CD14-positive monocyte (primary cell): Measurements from ENCODE around the gene MAN1C1. TPM values are rescaled to one million over a fixed set of nuclear protein-coding genes. Genes with fewer than 3 reads are reported as not detected.

Experiments
- DNase-seq, 3 donors: peaks; one replicate each; pipeline ENCODE4 v3.0.0-alpha.2; 2011 to 2022
- H2AFZ ChIP-seq: 2 replicates; pipeline ENCODE4 v1.6.0; 2012; ENCODE audit warnings: mild to moderate bottlenecking, low read depth, low read length, inconsistent platforms; ENCODE audit not compliant: insufficient read depth, poor library complexity, severe bottlenecking
- H3K27ac ChIP-seq, 2 donors: 1 replicate in 1 of 2; 2 replicates in 1 of 2; pipeline ENCODE4 v1.5.1; 2012 to 2013; ENCODE audit warnings: low read length in 2 of 2, control low read depth in 1 of 2, inconsistent platforms in 1 of 2, low read depth in 1 of 2, mild to moderate bottlenecking in 1 of 2
- H3K27me3 ChIP-seq, 2 donors: one replicate each; pipeline versions ENCODE4 v1.6.0 to v1.6.1; 2011 to 2013; ENCODE audit warnings: low read length in 2 of 2; ENCODE audit not compliant: control insufficient read depth in 2 of 2, insufficient read depth in 2 of 2
- H3K36me3 ChIP-seq, 2 donors: replicated peaks in 1 of 2; 1 replicate in 1 of 2; 2 replicates in 1 of 2; pipeline versions ENCODE4 v1.5.1 to v1.6.1; 2012 to 2013; ENCODE audit warnings: low read length in 2 of 2, control low read depth in 1 of 2, inconsistent platforms in 1 of 2, mild to moderate bottlenecking in 1 of 2; ENCODE audit not compliant: insufficient read depth in 2 of 2, control insufficient read depth in 1 of 2
- H3K4me1 ChIP-seq, 2 donors: 1 replicate in 1 of 2; 2 replicates in 1 of 2; pipeline versions ENCODE4 v1.5.1 to v1.6.1; 2012 to 2013; ENCODE audit warnings: low read length in 2 of 2, control low read depth in 1 of 2, inconsistent platforms in 1 of 2, mild to moderate bottlenecking in 1 of 2, moderate library complexity in 1 of 2; ENCODE audit not compliant: insufficient read depth in 2 of 2, control insufficient read depth in 1 of 2
- H3K4me2 ChIP-seq: replicated peaks from 2 replicates; pipeline ENCODE3; 2012; ENCODE audit warnings: low read length, moderate library complexity, mild to moderate bottlenecking; ENCODE audit not compliant: poor library complexity, severe bottlenecking; ENCODE audit errors: extremely low read depth
- H3K4me3 ChIP-seq, 3 experiments: fragments of 200-600 bp in 1 of 3; sonication (generic) in 1 of 3; replicated peaks in 1 of 3; 1 replicate in 2 of 3; 2 replicates in 1 of 3; pipeline ENCODE4 v1.5.1; 2011 to 2013; ENCODE audit warnings: low read length in 3 of 3, mild to moderate bottlenecking in 3 of 3, control low read depth in 2 of 3, low read depth in 2 of 3, inconsistent platforms in 1 of 3, moderate library complexity in 1 of 3
- H3K79me2 ChIP-seq: 2 replicates; pipeline ENCODE4 v1.6.0; 2012; ENCODE audit warnings: mild to moderate bottlenecking, control low read depth, inconsistent platforms, low read length, moderate library complexity; ENCODE audit not compliant: insufficient read depth
- H3K9ac ChIP-seq: 2 replicates; pipeline ENCODE4 v1.6.0; 2017; ENCODE audit warnings: low read length, mild to moderate bottlenecking; ENCODE audit not compliant: insufficient read depth, poor library complexity, severe bottlenecking
- H3K9me3 ChIP-seq, 2 donors: replicated peaks in 1 of 2; 1 replicate in 1 of 2; 2 replicates in 1 of 2; pipeline versions ENCODE4 v1.5.1 to v1.6.1; 2012 to 2013; ENCODE audit warnings: low read length in 2 of 2, control low read depth in 1 of 2; ENCODE audit not compliant: control insufficient read depth in 1 of 2, insufficient read depth in 1 of 2
- H4K20me1 ChIP-seq: 2 replicates; pipeline ENCODE4 v1.6.0; 2012; ENCODE audit warnings: mild to moderate bottlenecking, low read length, control low read depth, moderate library complexity; ENCODE audit not compliant: insufficient read depth
- H3K27ac Mint-ChIP-seq, 7 donors: one replicate each; pipeline ENCODE4 v1.8.0; 2020; ENCODE audit warnings: mild to moderate bottlenecking in 7 of 7, mixed read lengths in 7 of 7, moderate library complexity in 6 of 7, inconsistent platforms in 2 of 7
- H3K27me3 Mint-ChIP-seq, 3 donors: one replicate each; pipeline ENCODE4 v1.8.0; 2021 to 2022; ENCODE audit warnings: low read depth in 3 of 3, mild to moderate bottlenecking in 3 of 3, mixed read lengths in 3 of 3, moderate library complexity in 3 of 3, inconsistent platforms in 1 of 3
- H3K36me3 Mint-ChIP-seq, 2 donors: one replicate each; pipeline ENCODE4 v1.8.0; 2020; ENCODE audit warnings: mixed read lengths in 2 of 2, inconsistent platforms in 1 of 2, mild to moderate bottlenecking in 1 of 2
- H3K4me1 Mint-ChIP-seq: one replicate; pipeline ENCODE4 v1.8.0; 2020; ENCODE audit warnings: mild to moderate bottlenecking, mixed read lengths
- H3K4me3 Mint-ChIP-seq, 2 donors: one replicate each; pipeline ENCODE4 v1.8.0; 2020; ENCODE audit warnings: mild to moderate bottlenecking in 2 of 2, mixed read lengths in 2 of 2, moderate library complexity in 1 of 2
- H3K9me3 Mint-ChIP-seq, 7 donors: one replicate each; pipeline ENCODE4 v1.8.0; 2020 to 2022; ENCODE audit warnings: mixed read lengths in 7 of 7, mild to moderate bottlenecking in 6 of 7, moderate library complexity in 6 of 7, inconsistent platforms in 2 of 7
- CTCF ChIP-seq: fragments of 200-600 bp; IDR thresholded peaks from one replicate; pipeline ENCODE4 v1.8.0; 2022; ENCODE audit warnings: antibody characterized with exemption, mild to moderate bottlenecking
- WGBS: methylation state at CpG from one replicate; pipeline ENCODE4 v1.1.5; 2013; ENCODE audit warnings: missing lambda C conversion rate; ENCODE audit not compliant: insufficient coverage; 5-methylcytosine and 5-hydroxymethylcytosine counted together
- intact Hi-C, 2 donors: fragments of 100-400 bp; cut with micrococcal nuclease; formaldehyde crosslinking; loops; one replicate each; pipeline versions ENCODE4 v1.15.0 to v1.15.1; 2023
- polyA plus RNA-seq, 3 donors: library from polyadenylated mRNA; depleted of rRNA in 1 of 3; unstranded in 2 of 3; stranded (reverse) in 1 of 3; fragments of 300-500 nt in 2 of 3; fragments of >200 nt in 1 of 3; fragmentation: Illumina TruSeq in 2 of 3; gene quantifications; 1 replicate in 2 of 3; 2 replicates in 1 of 3; pipeline ENCODE4 v1.2.3, GENCODE V29; 2012 to 2021

Gene MAN1C1
- polyA plus RNA-seq, 3 donors, result 1.2 to 7.2 (median 1.7) TPM

DNA sequence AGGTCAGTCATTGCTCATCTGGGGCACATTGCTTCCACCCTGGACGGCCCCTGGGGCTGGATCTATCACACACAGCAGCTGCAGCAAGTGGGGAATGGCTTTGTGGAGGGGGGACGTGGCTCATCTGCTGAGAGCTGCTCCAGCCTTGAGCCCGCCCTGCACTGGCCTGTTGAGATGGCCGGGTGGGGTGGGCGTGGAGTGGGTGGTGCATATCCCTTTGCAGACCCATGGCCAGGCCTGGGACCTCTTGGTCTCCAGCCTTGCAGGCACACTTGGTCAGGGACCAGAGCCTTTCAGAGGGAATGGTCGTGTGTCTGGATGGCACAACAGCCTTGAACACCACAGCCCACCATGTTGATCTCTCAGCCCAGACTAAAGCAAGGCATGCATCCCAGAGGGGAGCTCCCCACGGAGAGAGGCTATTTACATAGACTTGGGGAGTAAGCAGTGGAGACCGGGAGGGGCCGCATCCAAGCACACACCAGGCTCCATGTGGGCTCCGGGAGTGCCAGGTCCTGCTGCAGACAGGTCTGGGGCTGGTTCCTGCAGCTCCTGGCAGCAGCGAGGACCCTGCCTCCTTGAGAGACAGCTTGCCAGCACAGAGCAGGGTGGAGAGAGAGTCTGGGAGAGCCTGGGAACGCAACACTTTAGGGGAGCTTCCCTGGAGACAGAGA lies 130.6 kb downstream of the MAN1C1 start:
- DNase-seq, result no peak

GRCh38 chr1:25748531-25749205 lies 132.1 kb downstream of the MAN1C1 start:
- Histone ChIP-seq H3K79me2 (no peaks in the 10 kb centered on the region), H2AFZ (no peak overlapping the region), H3K9ac (no peak overlapping the region), H3K4me1 (no peaks in the 10 kb centered on the region), H3K27ac (no peak overlapping the region), H3K4me3 (no peak overlapping the region), H3K27me3 (no peaks in the 10 kb centered on the region), H3K4me2 (no peak overlapping the region), H3K36me3 (peaks cover 0 to 15% of the 10 kb centered on the region in 2 donors), H3K9me3 (no peaks in the 10 kb centered on the region), H4K20me1 (no peaks in the 10 kb centered on the region)
- 100% methylated on average over 6 of the region's 8 CpGs for WGBS
- Mint-ChIP-seq H3K36me3 (peaks cover 2 to 8% of the 10 kb centered on the region in 2 donors), H3K27ac (no peak overlapping the region), H3K4me3 (no peak overlapping the region), H3K9me3 (peaks cover 0 to 2% (median 0%) of the 10 kb centered on the region in 7 donors), H3K4me1 (no peaks in the 10 kb centered on the region), H3K27me3 (peaks cover 0 to 4% (median 3%) of the 10 kb centered on the region in 3 donors)
- TF ChIP-seq CTCF, result no peak
- intact Hi-C loops, result no loop called here
- no peak for DNase-seq

More for the DNA sequence above, 130.6 kb downstream of the MAN1C1 start:
- Histone ChIP-seq H2AFZ (no peak overlapping the region), H3K4me1 (no peaks in the 10 kb centered on the region), H3K79me2 (no peaks in the 10 kb centered on the region), H3K36me3 (peaks cover 0 to 9% of the 10 kb centered on the region in 2 donors), H4K20me1 (no peaks in the 10 kb centered on the region), H3K27ac (no peak overlapping the region), H3K9ac (no peak overlapping the region), H3K9me3 (no peaks in the 10 kb centered on the region), H3K4me2 (no peak overlapping the region), H3K27me3 (no peaks in the 10 kb centered on the region), H3K4me3 (no peak overlapping the region)
- Mint-ChIP-seq H3K4me3 (no peak overlapping the region), H3K27ac (no peak overlapping the region), H3K27me3 (peaks cover 0 to 4% (median 3%) of the 10 kb centered on the region in 3 donors), H3K4me1 (no peaks in the 10 kb centered on the region), H3K36me3 (peaks cover 0 to 2% of the 10 kb centered on the region in 2 donors), H3K9me3 (peaks cover 0 to 2% (median 0%) of the 10 kb centered on the region in 7 donors)
- 96% methylated on average over 10 of the region's 12 CpGs for WGBS
- intact Hi-C loops, result no loop called here
- TF ChIP-seq CTCF, result no peak
